Gastroesophageal sphincter (tissue), 4 donors: ENCODE measurements around the gene YES1. TPM values are rescaled to one million over a fixed set of nuclear protein-coding genes. Genes with fewer than 3 reads are reported as not detected.

ENCODE experiments used
- ATAC-seq: fragments of 150-250 bp; one replicate; pipeline ENCODE4 v1.9.1; 2016; ENCODE audit warnings: mild to moderate bottlenecking, moderate library complexity
- H3K27ac ChIP-seq, 4 donors: fragments of 200-600 bp; sonication (generic) in 3 of 4; 1 replicate in 3 of 4; 2 replicates in 1 of 4; pipeline ENCODE4 v1.5.1; 2016 to 2019
- H3K27me3 ChIP-seq: fragments of 200-600 bp; sonication (generic); one replicate; pipeline ENCODE4 v1.5.1; 2019
- H3K36me3 ChIP-seq, 2 donors: fragments of 200-600 bp; sonication (generic); one replicate each; pipeline ENCODE4 v1.5.1; 2019; ENCODE audit warnings: control low read depth in 1 of 2
- H3K4me1 ChIP-seq, 3 donors: fragments of 200-600 bp; sonication (generic); 1 replicate in 2 of 3; 2 replicates in 1 of 3; pipeline ENCODE4 v1.5.1; 2016 to 2019; ENCODE audit warnings: control low read depth in 2 of 3
- H3K4me3 ChIP-seq, 2 donors: fragments of 200-600 bp; sonication (generic); one replicate each; pipeline ENCODE4 v1.5.1; 2019; ENCODE audit warnings: mild to moderate bottlenecking in 1 of 2, moderate library complexity in 1 of 2
- H3K9me3 ChIP-seq, 3 donors: fragments of 200-600 bp; sonication (generic); one replicate each; pipeline ENCODE4 v1.5.1; 2017 to 2019; ENCODE audit warnings: control low read depth in 2 of 3
- CTCF ChIP-seq, 4 experiments: fragments of 200-600 bp in 2 of 4; fragments of 450-650 bp in 2 of 4; sonication (generic) in 1 of 4; IDR thresholded peaks; one replicate each; pipeline ENCODE4 v1.5.1; 2017 to 2019; ENCODE audit warnings: antibody characterized with exemption in 4 of 4, mild to moderate bottlenecking in 2 of 4, moderate library complexity in 2 of 4
- EP300 ChIP-seq: sonication (generic); formaldehyde crosslinking; IDR thresholded peaks from one replicate; pipeline ENCODE4 v1.6.1; 2017; ENCODE audit warnings: antibody characterized with exemption, mild to moderate bottlenecking
- POLR2A ChIP-seq, 2 donors: fragments of 450-650 bp; IDR thresholded peaks; one replicate each; pipeline ENCODE4 v1.6.1; 2017; ENCODE audit warnings: antibody characterized with exemption in 2 of 2, mild to moderate bottlenecking in 2 of 2, moderate library complexity in 1 of 2
- POLR2AphosphoS5 ChIP-seq: sonication (generic); formaldehyde crosslinking; IDR thresholded peaks from one replicate; pipeline ENCODE4 v1.6.1; 2017; ENCODE audit warnings: antibody characterized with exemption
- WGBS, 2 donors: methylation state at CpG; one replicate each; pipeline ENCODE4 v1.1.5; 2018; ENCODE audit warnings: low coverage in 1 of 2; 5-methylcytosine and 5-hydroxymethylcytosine counted together
- total RNA-seq, 4 donors: library from RNA; depleted of rRNA; stranded (reverse); fragments of >200 nt; gene quantifications; one replicate each; pipeline ENCODE4 v1.1.0, GENCODE V29; 2016

Gene YES1
- total RNA-seq, 4 donors from 2014 or later, result 84.1 to 127 (median 96.8) TPM

GRCh38 chr18:693466-694187 is 118.4 kb downstream of the YES1 start:
- TF ChIP-seq POLR2A (IDR thresholded peaks at IDR 0.05), result no peak
- TF ChIP-seq POLR2AphosphoS5, result no peak
- TF ChIP-seq CTCF (IDR thresholded peaks at IDR 0.05), result no peak
- no peak for ATAC-seq
- 49 to 55% methylated on average over 7 to 8 of the region's 8 CpGs for WGBS, 2 donors
- Histone ChIP-seq H3K4me3 (no peak overlapping the region), H3K36me3 (peaks cover 0 to 72% of the 10 kb centered on the region in 2 donors), H3K9me3 (no peaks in the 10 kb centered on the region), H3K4me1 (peaks cover 0 to 13% (median 0%) of the 10 kb centered on the region in 3 donors), H3K27me3 (no peaks in the 10 kb centered on the region), H3K27ac (no peak overlapping the region)

GRCh38 chr18:692824-693223 is 119.2 kb downstream of the YES1 start:
- no peak overlapping the region for H3K27ac ChIP-seq
- peaks cover 0 to 13% (median 0%) of the 10 kb centered on the region in 3 donors for H3K4me1 ChIP-seq
- WGBS, 2 donors, result 87 to 93% methylated on average over 3 to 6 of the region's 6 CpGs
- no peaks in the 10 kb centered on the region for H3K27me3 ChIP-seq
- no peak overlapping the region for H3K4me3 ChIP-seq
- H3K9me3 ChIP-seq, result no peaks in the 10 kb centered on the region
- no peak for TF ChIP-seq CTCF (IDR thresholded peaks at IDR 0.05)
- no peak for TF ChIP-seq EP300
- no peak for TF ChIP-seq POLR2AphosphoS5
- TF ChIP-seq POLR2A (IDR thresholded peaks at IDR 0.05), result no peak
- H3K36me3 ChIP-seq, result peaks cover 0 to 79% of the 10 kb centered on the region in 2 donors
- no peak for ATAC-seq

- Histone ChIP-seq H3K4me3 (no peak overlapping the region), H3K4me1 (peaks cover 0 to 4% (median 0%) of the 10 kb centered on the region in 3 donors), H3K9me3 (no peaks in the 10 kb centered on the region), H3K36me3 (peaks cover 0 to 88% of the 10 kb centered on the region in 2 donors), H3K27ac (no peak overlapping the region), H3K27me3 (no peaks in the 10 kb centered on the region)
- WGBS, 2 donors, result 81% methylated on average over 5 of the region's 5 CpGs; no CpG with 5 or more reads in 1 of the 2 donors
- ATAC-seq, result no peak
- no peak for TF ChIP-seq POLR2AphosphoS5
- TF ChIP-seq CTCF (IDR thresholded peaks at IDR 0.05), result no peak
- no peak for TF ChIP-seq POLR2A (IDR thresholded peaks at IDR 0.05)
- TF ChIP-seq EP300, result no peak
Measured at GRCh38 chr18:688323-688722, 123.7 kb downstream of the YES1 start.

GRCh38 chr18:686339-687111 is 125.5 kb downstream of the YES1 start:
- Histone ChIP-seq H3K27me3 (no peaks in the 10 kb centered on the region), H3K36me3 (peaks cover 0 to 88% of the 10 kb centered on the region in 2 donors), H3K9me3 (no peaks in the 10 kb centered on the region), H3K4me3 (no peak overlapping the region), H3K27ac (no peak overlapping the region), H3K4me1 (no peaks in the 10 kb centered on the region)
- WGBS, 2 donors, result 76 to 79% methylated on average over 3 to 6 of the region's 11 CpGs
- no peak for ATAC-seq
- TF ChIP-seq POLR2AphosphoS5 (no peak), EP300 (no peak), POLR2A (IDR thresholded peaks at IDR 0.05) (no peak), CTCF (IDR thresholded peaks at IDR 0.05) (no peak)
